Left lobe of liver (tissue), 2 donors: ENCODE results near the gene MVP. TPM values are rescaled to one million over a fixed set of nuclear protein-coding genes. Genes with fewer than 3 reads are reported as not detected.
A peak's percentile ranks its signal among the peaks of the same experiment; 100 is the strongest.
"Not testable (repeated sequence)": the region's sequence is repeated elsewhere in the genome, so short reads cannot be mapped to it uniquely, and the experiment has no call there.

Experiments
- ATAC-seq: fragments of 200-7000 bp; cut with Tn5 transposase; one replicate; pipeline ENCODE4 v1.9.1; 2020; ENCODE audit warnings: mild to moderate bottlenecking, moderate library complexity
- DNase-seq: peaks from one replicate; pipeline ENCODE4 v3.0.0-alpha.2; 2020; ENCODE audit warnings: low spot score
- total RNA-seq: library from RNA; stranded (reverse); gene quantifications from one replicate; pipeline ENCODE4 v1.2.1, GENCODE V29; 2021
- donor health status: DM: no; HTN: no; CAD: no; lungs with moderate emphysema.
- donor health status: DM: no; HTN: yes; CAD: no.

Gene MVP
- total RNA-seq: 44.4 TPM

DNA sequence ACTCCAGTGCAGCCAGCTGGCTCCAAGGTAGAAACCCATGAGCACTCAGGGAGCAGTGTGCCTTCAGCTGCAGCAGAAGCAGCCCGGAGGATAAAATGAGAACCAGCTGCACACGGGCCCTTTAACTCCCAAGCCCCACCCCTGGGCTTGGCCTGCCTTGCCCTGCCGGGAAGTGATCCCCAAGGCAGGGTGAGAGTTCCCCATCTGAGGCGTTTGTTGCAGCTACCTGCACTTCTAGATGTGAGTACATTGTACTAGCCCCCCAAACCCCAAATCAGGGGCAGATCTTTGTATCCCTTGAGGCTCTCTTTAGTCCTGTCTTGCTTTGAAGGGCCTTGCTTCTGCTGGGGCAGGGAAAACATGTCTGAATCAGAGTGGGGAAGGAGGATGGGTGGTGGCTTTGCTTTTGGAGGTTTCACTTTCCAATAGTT is at the start of gene MVP:
Gene MVP, plus strand, starts transcription at position 192 of the 431 bp plus-strand sequence. CDS start 10,088 bp downstream, outside the sequence.
- peak; percentile 76 for DNase-seq

DNA sequence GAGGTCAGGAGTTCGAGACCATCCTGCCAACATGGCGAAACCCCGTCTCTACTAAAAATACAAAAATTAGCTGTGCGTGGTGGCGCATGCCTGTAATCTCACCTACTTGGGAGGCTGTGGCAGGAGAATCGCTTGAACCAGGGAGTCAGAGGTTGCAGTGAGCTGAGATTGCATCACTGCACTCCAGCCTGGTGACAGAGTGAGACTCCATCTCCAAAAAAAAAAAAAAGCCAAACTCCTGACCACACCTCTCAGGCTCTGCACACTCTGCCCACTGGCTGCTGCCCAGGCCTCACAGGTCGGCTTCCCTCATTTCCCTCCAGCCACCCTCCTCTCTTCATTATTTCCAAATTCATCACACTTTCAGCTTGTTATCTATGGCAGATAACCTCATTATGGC is 47.9 kb upstream of the MVP start:
- ATAC-seq (peak; percentile 94), DNase-seq (peak; percentile 63)

More for the DNA sequence above, at the start of gene MVP:
- peak; percentile 51 for ATAC-seq

DNA sequence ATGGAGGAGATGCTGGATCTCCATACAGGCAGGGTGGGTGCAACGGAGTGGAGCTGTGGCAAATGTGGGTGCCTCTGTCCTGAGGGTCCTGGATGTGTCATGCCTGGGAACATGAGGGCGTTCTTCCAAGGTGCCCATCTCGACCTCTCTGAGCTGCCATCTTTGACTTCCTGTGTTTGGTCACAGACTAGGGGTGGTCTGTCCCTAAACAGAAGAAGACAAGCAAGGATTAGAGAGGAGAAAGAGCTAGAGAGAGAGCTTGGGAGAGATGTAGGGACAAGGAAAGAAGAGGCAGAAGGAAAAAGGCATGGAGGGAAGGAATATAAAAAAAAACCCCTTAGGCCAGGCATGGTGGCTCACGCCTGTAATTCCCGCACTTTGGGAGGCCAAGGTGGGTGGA is 45.5 kb upstream of the MVP start:
- ATAC-seq (no peak), DNase-seq (no peak)

DNA sequence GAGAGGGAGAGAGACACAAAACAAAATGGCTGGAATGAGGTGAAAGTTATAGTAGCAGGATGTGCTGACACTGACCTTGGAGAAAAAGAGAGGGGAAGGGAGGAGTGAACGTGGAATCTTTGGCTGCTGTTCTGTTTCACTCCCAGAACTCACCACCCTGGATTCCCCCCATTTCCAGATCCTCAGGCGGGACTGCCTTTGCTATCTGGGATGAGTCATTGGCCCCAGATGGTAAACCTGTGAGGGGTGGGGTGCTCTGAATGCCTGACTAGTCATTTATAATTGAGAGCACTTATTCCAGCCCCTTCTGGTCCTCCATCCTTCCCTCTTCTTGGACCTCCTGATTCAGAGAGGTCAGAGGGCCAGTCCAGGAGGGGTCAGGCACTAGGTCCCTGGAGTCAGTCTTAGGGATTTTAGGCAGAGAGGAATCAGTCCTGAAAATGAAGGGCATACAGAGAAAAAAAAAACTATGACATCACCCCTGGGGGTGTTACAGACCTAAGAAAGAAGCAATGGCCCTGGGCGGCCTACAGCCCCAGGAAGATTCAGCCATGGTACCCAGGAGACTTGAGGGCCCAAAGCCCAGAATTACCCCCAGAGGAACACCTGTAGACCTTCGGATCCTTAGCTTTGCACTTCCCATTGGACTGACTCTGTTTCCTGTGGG is 44.4 kb upstream of the MVP start:
- no peak for DNase-seq
- ATAC-seq: no peak

DNA sequence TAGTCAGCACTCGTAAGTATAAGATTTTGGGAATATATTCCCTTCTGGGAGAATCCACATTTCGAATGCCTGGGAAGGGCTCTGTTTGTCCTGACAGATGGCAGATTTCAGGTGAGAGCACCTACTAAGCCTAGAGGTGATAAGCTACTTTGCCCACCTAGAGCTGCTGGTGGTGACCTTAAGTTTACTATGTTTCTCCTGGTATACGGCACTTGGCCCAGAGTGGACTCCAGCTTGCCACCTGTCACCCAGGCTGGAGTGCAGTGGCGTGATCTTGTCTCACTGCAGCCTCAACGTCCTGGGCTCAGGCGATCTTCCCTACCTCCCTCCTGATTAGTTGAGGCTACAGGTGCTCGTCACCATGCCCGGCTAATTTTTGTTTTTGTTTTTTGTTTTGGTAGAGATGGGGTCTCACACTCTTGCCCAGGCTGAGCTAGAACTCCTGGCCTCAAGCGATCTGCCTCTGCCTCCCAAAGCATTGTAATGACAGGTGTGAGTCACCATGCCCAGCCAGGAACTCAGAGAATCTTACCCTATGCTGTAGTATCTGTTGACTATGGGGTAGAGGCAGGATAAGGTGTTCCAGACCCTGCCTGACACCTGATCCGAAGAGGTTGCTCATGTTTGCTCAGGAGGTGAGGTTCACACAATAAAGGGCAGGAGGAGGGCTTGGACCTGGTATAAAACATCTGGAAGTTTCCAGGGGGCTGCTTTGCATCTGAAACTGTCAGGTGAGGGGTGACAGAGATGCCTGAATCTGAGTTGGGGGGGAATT is 42.5 kb upstream of the MVP start, which contains the start of gene ZG16:
Gene ZG16, plus strand, starts transcription at position 681 of the 775 bp plus-strand sequence. CDS start 1,011 bp downstream, outside the sequence.
- DNase-seq (no peak), ATAC-seq (no peak)

DNA sequence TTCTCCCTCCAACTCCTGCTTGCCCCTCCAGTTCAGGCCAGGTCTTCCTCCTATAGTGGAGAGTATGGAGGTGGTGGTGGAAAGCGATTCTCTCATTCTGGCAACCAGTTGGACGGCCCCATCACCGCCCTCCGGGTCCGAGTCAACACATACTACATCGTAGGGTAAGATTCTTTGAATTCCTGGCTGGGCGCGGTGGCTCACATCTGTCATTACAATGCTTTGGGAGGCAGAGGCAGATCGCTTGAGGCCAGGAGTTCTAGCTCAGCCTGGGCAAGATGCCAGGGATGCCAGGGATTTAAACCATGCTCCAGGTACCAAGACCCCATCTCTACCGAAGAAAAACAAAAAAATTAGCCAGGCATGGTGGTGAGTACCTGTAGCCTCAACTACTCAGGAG is 40.8 kb upstream of the MVP start:
- DNase-seq: no peak
- no peak for ATAC-seq

DNA sequence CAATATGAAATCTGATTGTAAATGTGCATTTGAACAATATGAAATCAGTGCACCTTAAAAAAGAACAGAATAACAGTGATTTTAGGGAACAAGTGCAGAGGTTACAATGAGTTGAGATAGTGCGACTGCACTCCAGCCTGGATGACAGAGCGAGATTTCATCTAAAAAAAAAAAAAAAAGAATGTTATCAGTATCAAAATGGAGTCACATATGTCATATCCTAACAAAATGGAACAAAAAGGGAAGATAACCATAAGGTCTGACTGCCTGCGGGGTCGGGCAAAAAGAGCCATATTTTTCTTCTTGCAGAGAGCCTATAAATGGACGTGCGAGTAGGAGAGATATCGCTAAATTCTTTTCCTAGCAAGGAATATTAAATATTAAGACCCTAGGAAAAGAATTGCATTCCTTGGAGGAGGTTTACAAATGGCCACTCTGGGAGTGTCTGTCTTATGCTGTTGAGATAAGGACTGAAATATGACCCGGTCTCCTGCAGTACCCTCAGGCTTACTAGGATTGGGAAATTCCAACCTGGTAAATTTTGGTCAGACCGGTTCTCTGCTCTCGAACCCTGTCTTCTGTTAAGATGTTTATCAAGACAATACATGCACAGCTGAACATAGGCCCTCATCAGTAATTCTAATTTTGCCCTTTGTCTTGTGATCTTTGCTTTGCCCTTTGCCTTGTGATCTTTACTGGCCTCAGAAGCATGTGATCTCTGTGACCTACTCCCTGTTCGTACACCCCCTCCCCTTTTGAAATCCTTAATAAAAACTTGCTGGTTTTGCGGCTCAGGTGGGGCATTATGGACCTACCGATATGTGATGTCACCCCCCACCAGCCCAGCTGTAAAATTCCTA is 36.9 kb upstream of the MVP start:
- not testable (repeated sequence) for DNase-seq, ATAC-seq

DNA sequence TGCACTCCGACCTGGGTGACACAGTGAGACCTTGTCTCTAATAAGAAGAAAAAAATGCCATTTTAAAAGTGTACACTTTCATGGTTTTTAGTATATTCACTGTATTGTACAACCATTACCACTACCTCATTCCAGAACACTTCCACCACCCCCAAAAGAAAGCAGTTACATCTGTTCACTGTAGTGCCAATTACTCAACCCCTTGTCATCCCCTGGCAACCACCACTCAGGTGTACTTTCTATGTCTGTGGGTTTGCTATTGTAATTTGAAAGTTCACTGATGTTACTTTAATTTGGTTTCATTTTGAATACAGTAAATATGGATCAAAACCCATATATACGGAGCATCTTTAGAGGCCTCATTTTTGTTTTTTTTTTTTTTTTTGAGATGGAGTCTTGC is 36.1 kb upstream of the MVP start:
- no peak for DNase-seq
- ATAC-seq: no peak

DNA sequence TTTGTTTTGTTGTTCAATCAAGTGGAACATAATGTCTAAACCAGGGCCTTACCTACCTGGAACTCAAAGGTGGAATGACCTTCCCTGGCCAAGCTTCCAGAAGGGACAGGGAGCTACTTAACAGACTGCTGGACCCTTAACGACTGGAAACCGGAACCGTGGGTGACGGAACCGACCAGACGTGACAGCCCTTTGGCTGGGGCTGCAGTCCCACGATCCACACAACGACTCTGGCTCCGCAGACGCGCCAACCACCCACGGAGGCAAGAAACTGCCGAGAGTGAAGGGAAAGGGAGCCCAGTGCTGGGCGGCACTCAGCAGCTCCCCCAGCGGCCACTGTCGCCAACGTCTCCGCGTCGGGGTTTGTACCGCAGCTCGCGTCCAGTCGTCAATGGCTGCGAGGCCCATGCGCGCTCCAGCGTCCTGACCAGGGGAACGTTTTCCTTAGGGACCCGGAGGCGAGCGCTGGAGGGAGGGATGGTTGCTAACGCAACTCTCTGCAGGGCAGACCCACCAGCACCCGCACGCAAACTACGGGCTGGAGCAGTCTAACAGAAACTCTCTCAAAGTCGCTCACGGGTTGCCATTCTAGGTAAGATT is 35.3 kb upstream of the MVP start:
- peak; percentile 79 for DNase-seq
- peak; percentile 94 for ATAC-seq

DNA sequence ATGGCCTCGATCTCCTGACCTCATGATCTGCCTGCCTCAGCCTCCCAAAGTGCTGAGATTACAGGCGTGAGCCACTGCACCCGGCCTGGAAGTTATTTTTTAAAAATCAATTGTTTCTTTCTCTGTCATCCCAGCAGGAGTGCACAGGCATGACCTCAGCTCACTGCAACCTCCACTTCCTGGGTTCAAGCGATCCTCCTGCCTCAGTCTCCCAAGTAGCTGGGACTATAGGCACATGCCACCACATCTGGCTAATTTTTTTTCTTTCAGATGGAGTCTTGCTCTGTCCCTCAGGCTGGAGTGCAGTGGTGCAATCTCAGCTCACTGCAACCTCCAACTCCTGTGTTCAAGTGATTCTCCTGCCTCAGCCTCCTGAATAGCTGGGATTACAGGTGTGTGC is 33.1 kb upstream of the MVP start:
- not testable (repeated sequence) for ATAC-seq, DNase-seq

DNA sequence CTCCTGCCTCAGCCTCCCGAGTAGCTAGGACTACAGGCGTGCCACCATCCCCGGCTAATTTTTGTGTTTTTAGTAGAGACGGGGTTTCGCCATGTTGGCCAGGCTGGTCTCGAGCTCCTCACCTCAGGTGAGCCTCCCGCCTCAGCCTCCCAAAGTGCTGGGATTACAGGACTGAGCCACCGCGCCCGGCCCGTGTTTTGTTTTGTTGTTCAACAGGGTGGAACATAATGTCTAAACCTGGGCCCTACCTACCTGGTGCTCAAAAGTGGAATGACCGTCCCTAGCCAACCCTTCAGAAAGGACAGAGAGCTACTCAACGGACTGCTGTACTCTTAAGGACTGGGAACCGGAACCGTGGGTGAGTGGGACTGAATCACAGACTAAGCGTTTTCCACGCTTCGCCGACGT is 30.5 kb upstream of the MVP start:
- DNase-seq (no peak), ATAC-seq (peak; percentile 40)

DNA sequence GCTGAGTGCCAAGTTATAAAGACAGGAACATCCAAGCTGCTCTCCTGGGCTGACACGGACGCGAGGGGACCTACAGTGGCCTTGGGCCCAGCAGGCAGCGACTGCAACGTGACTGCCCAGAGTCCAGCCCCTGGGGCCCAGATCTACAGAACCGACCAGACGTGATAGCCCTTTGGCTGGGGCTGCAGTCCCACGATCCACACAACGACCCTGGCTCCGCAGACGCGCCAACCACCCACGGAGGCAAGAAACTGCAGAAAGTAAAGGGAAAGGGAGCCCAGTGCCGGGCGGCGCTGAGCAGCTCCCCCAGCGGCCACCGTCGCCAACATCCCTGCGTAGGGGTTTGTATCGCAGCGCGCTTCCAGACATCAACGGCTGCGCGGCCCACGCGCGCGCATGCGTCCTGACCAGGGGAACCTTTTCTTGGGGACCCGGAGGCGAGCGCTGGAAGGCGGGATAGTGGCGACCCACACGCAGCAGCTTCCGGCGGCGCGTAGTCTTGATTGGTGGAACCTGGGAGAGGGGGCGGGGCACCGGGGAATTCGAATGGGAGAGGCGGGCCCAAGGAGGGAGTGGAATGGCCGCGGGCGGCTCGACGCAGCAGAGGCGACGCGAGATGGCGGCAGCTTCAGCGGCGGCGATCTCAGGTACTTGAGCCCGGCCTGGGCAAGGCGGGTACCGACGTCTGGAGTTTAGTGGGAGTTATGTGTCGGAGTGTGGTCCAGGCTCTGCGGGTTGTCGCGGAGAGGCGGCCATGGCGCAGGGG is 29.9 kb upstream of the MVP start, which contains the start of gene KIF22:
Gene KIF22, plus strand, starts transcription at position 569 of the 766 bp plus-strand sequence. Its CDS starts 9 bp downstream, at position 578.
- ATAC-seq (peak; percentile 96), DNase-seq (peak; percentile 99)

DNA sequence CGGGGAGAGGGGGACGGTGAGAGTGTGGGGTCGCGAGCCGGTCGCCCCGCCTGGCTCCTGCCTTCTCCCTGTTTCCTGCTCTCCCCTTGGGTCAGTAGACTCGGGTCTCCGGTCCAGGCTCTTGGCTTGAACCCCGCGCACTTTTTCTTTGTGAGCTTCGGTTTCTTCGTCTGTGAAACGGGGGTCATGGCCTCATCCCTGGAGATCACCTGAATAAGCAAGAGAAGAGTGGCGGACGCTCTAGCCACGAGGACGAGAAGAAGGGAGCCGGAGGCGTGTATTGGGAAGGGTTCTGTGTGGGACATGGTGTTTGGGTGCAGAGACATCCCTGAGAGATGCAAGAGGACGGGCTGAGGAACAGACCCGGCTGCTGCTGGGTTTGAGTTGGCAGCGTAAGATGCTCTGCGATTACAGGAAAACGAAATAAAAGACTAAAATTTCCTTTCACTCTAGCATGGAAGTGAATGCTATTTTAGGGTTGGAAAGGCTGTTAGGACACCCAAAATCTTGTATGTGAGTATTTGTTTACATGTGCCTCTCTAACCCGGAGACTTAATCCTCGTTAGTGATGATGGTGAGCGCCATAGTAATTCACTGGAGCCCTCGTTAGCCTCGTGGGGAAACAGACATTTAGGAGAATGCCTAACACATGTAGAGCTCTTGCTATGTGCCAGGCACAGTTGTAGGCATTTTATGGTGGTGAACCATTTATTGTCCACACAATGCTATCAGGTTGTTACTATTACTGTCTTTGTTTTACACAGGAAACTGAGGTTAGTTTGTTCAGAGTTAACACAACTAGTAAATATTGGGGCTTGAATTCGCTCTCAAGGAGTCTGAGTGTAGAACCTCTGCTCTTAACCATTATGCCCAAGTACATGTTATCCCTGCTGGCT is 29.1 kb upstream of the MVP start:
- DNase-seq: no peak
- ATAC-seq: no peak

DNA sequence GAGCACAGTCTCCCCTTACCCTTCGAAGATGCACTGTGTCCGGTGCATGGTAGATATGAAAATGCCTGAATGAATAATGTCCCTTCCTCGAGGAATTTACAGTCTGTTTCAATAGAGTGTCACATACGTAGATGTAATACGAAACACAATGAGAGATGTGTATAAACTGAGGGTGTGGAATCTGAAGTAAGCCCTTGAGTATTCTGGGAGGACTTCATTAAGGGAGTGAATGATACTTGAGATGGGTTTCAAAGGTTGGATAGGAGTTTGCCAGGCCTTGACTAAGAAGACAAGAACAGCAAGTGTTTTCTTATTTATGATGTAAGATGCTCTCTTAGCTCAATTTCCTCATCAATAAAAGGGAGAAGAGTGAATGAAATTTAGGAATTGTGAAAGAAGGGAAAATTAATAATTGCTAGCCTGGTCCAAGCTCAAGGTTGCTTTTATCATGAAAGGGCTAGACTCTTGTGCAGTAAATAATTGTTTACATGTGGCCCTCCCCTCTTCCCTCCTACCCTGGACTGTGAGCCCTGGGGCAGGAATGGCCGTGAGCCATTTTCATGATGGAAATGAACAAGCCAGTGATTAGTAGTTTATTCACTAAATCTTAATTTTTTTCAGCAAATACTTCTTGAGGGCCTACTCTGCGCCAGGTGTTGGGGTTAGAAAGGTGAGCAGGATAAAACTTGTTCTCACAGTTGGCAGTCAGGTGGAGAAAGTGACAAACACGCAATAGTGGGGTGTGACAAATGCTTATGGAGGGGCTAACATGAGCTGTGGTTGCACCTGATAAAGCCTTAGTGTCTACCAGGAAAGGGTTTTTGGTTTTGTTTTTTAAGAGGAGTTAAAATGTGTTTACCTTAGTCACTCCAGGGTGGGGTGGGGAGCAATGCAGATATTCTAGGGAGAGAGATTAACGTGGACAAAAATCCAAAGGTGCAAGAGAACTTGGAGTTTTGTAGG is 28.1 kb upstream of the MVP start:
- DNase-seq: no peak
- ATAC-seq: no peak

DNA sequence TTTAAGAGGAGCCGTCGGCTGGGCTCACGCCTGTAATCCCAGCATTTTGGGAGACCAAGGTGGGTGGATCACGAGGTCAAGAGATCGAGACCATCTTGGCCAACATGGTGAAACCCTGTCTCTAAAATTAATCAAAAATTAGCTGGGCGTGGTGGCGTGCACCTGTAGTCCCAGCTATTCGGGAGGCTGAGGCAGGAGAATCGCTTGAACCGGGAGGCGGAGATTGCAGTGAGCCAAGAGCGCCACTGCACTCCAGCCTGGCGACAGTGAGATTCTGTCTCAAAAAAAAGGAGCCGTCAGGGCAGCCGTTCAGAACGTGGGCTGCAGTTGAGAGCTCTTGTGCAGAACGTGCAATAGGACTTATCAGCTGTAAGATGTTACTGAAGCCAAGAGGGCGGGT is 27.1 kb upstream of the MVP start:
- not testable (repeated sequence) for DNase-seq, ATAC-seq

DNA sequence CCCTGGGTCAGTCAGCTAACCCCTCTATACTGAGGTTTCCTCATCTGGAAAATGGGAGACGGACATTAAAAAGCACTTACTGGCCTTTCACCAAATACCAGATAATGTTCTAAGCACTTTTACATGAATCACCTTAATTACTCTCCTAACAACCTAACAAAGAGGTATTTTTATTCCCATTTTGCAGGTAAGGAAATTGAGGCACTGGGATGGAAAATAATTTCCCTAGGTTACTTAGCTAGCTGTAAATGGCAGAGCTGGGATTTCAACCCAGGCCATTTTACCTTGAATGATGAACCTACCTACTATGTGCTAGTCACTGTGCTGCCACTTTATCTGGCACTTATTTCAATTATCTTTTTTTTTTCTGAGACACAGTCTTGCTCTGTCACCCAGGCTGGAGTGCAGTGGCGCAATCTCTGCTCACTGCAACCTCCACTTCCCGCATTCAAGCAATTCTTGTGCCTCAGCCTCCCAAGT is 26.0 kb upstream of the MVP start:
- DNase-seq: no peak
- no peak for ATAC-seq

DNA sequence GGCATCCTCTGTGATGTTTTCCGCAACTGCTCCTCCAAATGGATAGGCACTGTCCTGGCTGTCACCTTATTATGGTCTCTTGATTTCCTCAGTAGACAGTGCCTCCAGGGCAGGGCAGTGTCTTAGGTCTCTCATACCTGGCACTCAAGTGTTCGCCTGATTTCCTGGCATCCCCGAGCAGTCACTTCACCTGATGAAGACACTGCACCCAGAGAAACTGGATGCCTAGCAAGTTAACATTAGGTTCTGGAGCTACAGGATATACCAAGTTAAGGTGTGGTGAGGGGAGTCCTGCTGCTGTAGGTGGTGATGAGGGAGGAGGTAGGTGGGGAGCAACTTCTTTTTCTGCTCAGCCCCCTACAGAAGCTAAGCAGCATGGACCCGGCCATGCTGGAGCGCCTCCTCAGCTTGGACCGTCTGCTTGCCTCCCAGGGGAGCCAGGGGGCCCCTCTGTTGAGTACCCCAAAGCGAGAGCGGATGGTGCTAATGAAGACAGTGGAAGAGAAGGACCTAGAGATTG is 17.8 kb upstream of the MVP start:
- DNase-seq (no peak), ATAC-seq (no peak)
